ENCODE results near the gene CEACAM19.
A peak's percentile ranks its signal among the peaks of the same experiment; 100 is the strongest.
"Not testable (repeated sequence)": the region's sequence is repeated elsewhere in the genome, so short reads cannot be mapped to it uniquely, and the experiment has no call there.

Gene CEACAM19

DNA sequence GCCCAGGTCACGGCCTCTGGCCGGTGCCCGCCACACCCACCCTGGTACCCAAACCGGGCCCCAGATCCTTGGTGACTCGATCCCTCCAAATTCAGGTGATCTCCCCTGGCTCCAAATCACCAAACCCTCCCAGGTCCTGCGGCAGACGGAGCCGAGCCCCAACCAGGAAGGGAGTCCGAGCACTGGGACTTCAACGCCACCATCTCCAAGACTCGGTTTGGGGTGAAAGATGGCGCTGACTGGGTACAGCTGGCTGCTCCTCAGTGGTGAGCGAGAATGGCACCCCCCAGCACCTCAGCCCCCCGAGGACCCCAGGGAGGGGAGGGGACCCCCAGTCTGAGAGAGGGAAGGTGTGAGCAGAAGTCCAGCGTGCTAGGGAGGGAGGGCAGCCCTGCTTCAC lies 29.9 kb downstream of the CEACAM19 start:
- no peak for ATAC-seq (replicated peaks; ENCODE audit: extremely low read depth, poor library complexity, severe bottlenecking)
- no peaks in the 10 kb centered on the region for H3K9me3 Mint-ChIP-seq
- H3K4me1 Mint-ChIP-seq: no peaks in the 10 kb centered on the region

DNA sequence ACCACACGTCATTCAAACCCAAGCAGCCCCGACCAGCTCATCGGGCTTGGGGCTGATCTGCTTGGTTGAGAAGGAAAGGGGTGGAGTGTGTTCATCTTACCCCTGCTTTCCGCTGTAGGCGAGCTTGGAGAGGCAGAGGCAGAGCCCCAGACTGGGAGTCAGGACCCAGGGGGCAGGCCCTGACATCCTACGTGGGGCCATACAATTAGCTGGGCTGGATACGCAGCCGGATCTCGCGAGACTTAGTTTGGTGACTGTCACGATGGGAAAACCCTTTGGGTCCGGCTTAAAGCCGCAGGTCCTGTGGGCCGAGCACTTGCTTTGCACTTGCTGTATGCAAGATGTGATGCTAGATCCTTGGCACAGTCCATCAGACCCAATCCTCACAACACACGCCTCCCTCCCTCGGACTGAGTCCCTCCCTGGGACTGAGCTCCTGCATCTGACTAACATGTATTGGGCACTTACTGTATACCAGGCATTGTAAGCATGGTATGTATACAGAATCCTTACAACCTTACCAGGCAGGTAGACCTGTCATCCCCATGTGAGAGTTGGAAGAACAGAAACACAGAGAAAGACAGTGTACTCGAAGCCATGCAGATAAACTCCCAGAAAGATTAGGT lies 31.4 kb downstream of the CEACAM19 start:
- no peak overlapping the region for H3K4me3 Mint-ChIP-seq
- no peaks in the 10 kb centered on the region for H3K4me1 Mint-ChIP-seq
- no peaks in the 10 kb centered on the region for H3K9me3 Mint-ChIP-seq
- H3K27ac Mint-ChIP-seq (ENCODE audit: low read depth): no peak overlapping the region
- peaks cover 11% of the 10 kb centered on the region for H3K27me3 Mint-ChIP-seq
- DNase-seq (ENCODE audit: low spot score in 2 of 2) (no peak), ATAC-seq (replicated peaks; ENCODE audit: extremely low read depth, poor library complexity, severe bottlenecking) (no peak)
- no peaks in the 10 kb centered on the region for H3K36me3 Mint-ChIP-seq (ENCODE audit: insufficient read depth)

More for the DNA sequence above, 29.9 kb downstream of the CEACAM19 start:
- Mint-ChIP-seq H3K4me3 (no peak overlapping the region), H3K36me3 (ENCODE audit: insufficient read depth) (no peaks in the 10 kb centered on the region), H3K27me3 (peaks cover 23% of the 10 kb centered on the region), H3K27ac (ENCODE audit: low read depth) (no peak overlapping the region)
- no peak for DNase-seq (ENCODE audit: low spot score in 2 of 2)

GRCh38 chr19:44703336-44704078 lies 32.2 kb downstream of the CEACAM19 start:
- DNase-seq (ENCODE audit: low spot score in 2 of 2): no peak
- Mint-ChIP-seq H3K4me1 (no peaks in the 10 kb centered on the region), H3K27ac (ENCODE audit: low read depth) (no peak overlapping the region), H3K27me3 (peaks cover 2% of the 10 kb centered on the region), H3K9me3 (no peaks in the 10 kb centered on the region), H3K36me3 (ENCODE audit: insufficient read depth) (no peaks in the 10 kb centered on the region), H3K4me3 (no peak overlapping the region)
- ATAC-seq (replicated peaks; ENCODE audit: extremely low read depth, poor library complexity, severe bottlenecking): no peak

GRCh38 chr19:44704982-44705381 lies 33.7 kb downstream of the CEACAM19 start:
- Mint-ChIP-seq H3K9me3 (no peaks in the 10 kb centered on the region), H3K27me3 (no peaks in the 10 kb centered on the region), H3K4me3 (no peak overlapping the region), H3K36me3 (ENCODE audit: insufficient read depth) (no peaks in the 10 kb centered on the region), H3K4me1 (no peaks in the 10 kb centered on the region), H3K27ac (ENCODE audit: low read depth) (no peak overlapping the region)
- DNase-seq (ENCODE audit: low spot score in 2 of 2): no peak
- ATAC-seq (replicated peaks; ENCODE audit: extremely low read depth, poor library complexity, severe bottlenecking): no peak

DNA sequence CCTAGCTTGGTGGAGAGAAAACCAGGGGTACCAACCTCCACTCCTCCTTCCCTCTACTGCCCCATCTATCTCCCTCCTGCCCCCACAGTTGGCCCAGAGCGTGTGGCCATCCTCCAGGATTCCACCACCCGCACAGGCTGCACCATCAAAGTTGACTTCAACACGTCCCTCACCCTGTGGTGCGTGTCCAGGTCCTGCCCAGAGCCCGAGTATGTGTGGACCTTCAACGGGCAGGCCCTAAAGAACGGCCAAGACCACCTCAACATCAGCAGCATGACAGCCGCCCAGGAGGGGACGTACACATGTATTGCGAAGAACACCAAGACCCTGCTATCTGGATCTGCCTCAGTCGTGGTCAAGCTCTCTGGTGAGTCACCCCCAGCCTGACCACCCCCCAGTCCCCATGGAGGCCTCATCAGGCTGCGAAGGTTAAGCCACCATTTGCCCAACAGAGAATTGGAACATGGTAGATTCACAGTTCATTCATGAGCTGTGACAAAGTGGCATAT lies 34.3 kb downstream of the CEACAM19 start:
- no peak for DNase-seq (ENCODE audit: low spot score in 2 of 2)
- no peak overlapping the region for H3K4me3 Mint-ChIP-seq
- no peaks in the 10 kb centered on the region for H3K27me3 Mint-ChIP-seq
- H3K9me3 Mint-ChIP-seq: no peaks in the 10 kb centered on the region
- no peaks in the 10 kb centered on the region for H3K36me3 Mint-ChIP-seq (ENCODE audit: insufficient read depth)
- H3K4me1 Mint-ChIP-seq: peaks cover under 1% of the 10 kb centered on the region
- no peak overlapping the region for H3K27ac Mint-ChIP-seq (ENCODE audit: low read depth)
- no peak for ATAC-seq (replicated peaks; ENCODE audit: extremely low read depth, poor library complexity, severe bottlenecking)

- Mint-ChIP-seq H3K36me3 (ENCODE audit: insufficient read depth) (no peaks in the 10 kb centered on the region), H3K27ac (ENCODE audit: low read depth) (no peak overlapping the region), H3K4me3 (no peak overlapping the region), H3K9me3 (no peaks in the 10 kb centered on the region), H3K4me1 (peaks cover 6% of the 10 kb centered on the region), H3K27me3 (no peaks in the 10 kb centered on the region)
- ATAC-seq (replicated peaks; ENCODE audit: extremely low read depth, poor library complexity, severe bottlenecking) (no peak), DNase-seq (ENCODE audit: low spot score in 2 of 2) (no peak)
Observed at GRCh38 chr19:44706506-44707236, 35.4 kb downstream of the CEACAM19 start.

DNA sequence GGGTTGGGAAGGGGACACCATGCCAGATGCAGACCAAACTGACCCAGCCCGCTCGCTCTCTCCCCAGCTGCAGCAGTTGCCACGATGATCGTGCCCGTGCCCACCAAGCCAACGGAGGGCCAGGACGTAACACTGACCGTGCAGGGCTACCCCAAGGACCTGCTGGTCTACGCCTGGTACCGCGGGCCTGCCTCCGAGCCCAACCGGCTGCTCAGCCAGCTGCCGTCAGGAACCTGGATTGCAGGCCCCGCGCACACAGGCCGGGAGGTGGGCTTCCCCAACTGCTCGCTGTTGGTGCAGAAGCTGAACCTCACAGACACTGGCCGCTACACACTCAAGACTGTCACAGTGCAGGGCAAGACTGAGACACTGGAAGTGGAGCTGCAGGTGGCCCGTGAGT lies 36.5 kb downstream of the CEACAM19 start:
- H3K36me3 Mint-ChIP-seq (ENCODE audit: insufficient read depth): no peaks in the 10 kb centered on the region
- no peak overlapping the region for H3K27ac Mint-ChIP-seq (ENCODE audit: low read depth)
- H3K27me3 Mint-ChIP-seq: no peaks in the 10 kb centered on the region
- H3K4me1 Mint-ChIP-seq: peaks cover 6% of the 10 kb centered on the region
- no peak for ATAC-seq (replicated peaks; ENCODE audit: extremely low read depth, poor library complexity, severe bottlenecking)
- H3K4me3 Mint-ChIP-seq: no peak overlapping the region
- H3K9me3 Mint-ChIP-seq: no peaks in the 10 kb centered on the region
- DNase-seq (ENCODE audit: low spot score in 2 of 2): no peak

- ATAC-seq (replicated peaks; ENCODE audit: extremely low read depth, poor library complexity, severe bottlenecking) (no peak), DNase-seq (ENCODE audit: low spot score in 2 of 2) (no peak)
- Mint-ChIP-seq H3K4me1 (peaks cover 6% of the 10 kb centered on the region), H3K36me3 (ENCODE audit: insufficient read depth) (no peaks in the 10 kb centered on the region), H3K27me3 (no peaks in the 10 kb centered on the region), H3K9me3 (no peaks in the 10 kb centered on the region), H3K4me3 (no peak overlapping the region), H3K27ac (ENCODE audit: low read depth) (no peak overlapping the region)
Observed at GRCh38 chr19:44708940-44709339, 37.7 kb downstream of the CEACAM19 start.

DNA sequence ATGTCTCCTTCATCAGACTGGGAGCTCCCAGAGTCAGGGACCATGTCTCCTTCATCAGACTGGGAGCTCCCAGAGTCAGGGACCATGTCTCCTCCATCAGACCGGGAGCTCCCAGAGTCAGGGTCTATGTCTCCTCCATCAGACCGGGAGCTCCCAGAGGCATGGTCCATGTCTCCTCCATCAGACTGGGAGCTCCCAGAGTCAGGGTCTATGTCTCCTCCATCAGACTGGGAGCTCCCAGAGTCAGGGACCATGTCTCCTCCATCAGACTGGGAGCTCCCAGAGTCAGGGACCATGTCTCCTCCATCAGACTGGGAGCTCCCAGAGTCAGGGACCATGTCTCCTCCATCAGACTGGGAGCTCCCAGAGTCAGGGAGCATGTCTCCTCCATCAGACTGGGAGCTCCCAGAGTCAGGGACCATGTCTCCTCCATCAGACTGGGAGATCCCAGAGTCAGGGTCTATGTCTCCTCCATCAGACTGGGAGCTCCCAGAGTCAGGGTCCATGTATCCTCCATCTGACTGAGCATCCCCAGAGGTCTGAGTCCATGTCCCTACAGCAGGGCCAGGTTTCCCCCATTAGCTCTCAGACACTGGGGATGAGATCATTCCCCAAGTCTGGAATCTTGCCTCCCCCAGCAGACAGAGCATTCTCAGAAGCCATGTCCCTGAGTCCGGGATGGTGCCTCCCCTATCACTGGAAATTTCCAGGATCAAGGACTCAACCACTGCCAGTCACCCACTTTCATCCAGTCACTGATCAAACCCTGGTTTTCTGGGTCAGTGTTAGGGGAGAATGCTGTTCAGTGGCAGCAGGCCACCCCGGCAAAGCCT lies 38.4 kb downstream of the CEACAM19 start:
- ATAC-seq (replicated peaks; ENCODE audit: extremely low read depth, poor library complexity, severe bottlenecking); H3K36me3 Mint-ChIP-seq (ENCODE audit: insufficient read depth); H3K27me3 Mint-ChIP-seq; H3K27ac Mint-ChIP-seq (ENCODE audit: low read depth); H3K4me1 Mint-ChIP-seq; H3K4me3 Mint-ChIP-seq; H3K9me3 Mint-ChIP-seq; DNase-seq (ENCODE audit: low spot score in 2 of 2): not testable (repeated sequence)

DNA sequence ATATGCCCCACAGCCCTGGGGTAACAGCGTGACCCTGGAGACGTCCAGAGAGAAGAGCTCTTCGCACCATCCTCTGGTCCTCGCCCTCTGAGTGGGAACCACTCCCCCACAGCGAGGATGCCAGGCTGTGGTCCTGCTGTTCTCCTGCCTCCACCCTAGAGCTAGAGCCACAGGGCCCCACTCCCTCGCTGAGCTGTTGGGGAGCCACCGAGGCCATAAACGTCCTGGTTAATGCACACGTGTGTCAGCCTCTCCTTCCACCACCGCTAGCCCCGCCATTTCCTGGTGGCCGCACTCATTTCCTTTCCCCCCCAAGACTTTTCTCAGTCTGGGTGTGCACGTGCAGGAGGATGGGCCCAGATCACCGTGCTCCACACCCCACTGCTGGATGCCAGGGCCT lies 39.2 kb downstream of the CEACAM19 start:
- Mint-ChIP-seq H3K4me1 (peaks cover 6% of the 10 kb centered on the region), H3K4me3 (no peak overlapping the region), H3K9me3 (peaks cover 4% of the 10 kb centered on the region), H3K27ac (ENCODE audit: low read depth) (peak overlapping the region; percentile 81), H3K27me3 (no peaks in the 10 kb centered on the region), H3K36me3 (ENCODE audit: insufficient read depth) (peaks cover 2% of the 10 kb centered on the region)
- no peak for ATAC-seq (replicated peaks; ENCODE audit: extremely low read depth, poor library complexity, severe bottlenecking)
- DNase-seq (ENCODE audit: low spot score in 2 of 2): no peak

DNA sequence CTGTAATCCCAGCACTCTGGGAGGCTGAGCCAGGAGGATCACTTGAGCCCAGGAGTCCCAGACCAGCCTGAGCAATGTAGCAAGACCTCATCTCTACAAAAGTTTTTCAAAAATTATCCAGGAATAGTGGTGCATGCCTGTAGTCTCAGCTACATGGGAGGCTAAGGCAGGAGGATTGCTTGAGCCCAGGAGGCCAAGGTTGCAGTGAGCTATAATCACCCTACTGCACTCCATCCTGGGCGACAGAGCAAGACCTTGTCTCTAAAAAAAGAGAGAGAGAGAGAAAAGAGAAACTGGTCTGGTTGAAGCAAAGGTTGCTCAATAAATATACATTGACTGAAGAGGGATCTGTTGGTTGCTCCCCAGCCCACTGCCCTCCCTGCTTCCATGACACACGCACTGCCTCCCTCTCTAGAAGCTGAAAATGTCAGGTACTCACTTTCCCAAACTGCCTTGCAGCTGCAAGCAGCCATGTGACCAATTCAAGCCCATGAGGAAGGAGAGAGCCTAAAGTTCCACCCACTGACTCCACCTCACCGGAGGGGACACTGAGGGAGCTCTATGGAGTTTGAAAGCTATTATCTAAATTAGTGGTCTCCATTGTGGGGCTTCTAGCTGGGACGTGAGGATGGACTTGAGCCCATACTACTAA lies 41.7 kb downstream of the CEACAM19 start:
- H3K27ac Mint-ChIP-seq (ENCODE audit: low read depth): no peak overlapping the region
- H3K9me3 Mint-ChIP-seq: peaks cover 6% of the 10 kb centered on the region
- H3K4me1 Mint-ChIP-seq: peaks cover 6% of the 10 kb centered on the region
- H3K36me3 Mint-ChIP-seq (ENCODE audit: insufficient read depth): peaks cover 2% of the 10 kb centered on the region
- no peak for ATAC-seq (replicated peaks; ENCODE audit: extremely low read depth, poor library complexity, severe bottlenecking)
- H3K27me3 Mint-ChIP-seq: no peaks in the 10 kb centered on the region
- no peak overlapping the region for H3K4me3 Mint-ChIP-seq
- no peak for DNase-seq (ENCODE audit: low spot score in 2 of 2)

All from central memory CD8-positive, alpha-beta T cell (primary cell).